GM21529 (cell line): ENCODE results near the gene CLIC2.

Experiments used
- ATAC-seq: cut with Tn5 transposase; IDR thresholded peaks from one replicate; pipeline ENCODE4 v1.9.1; 2021; ENCODE audit not compliant: unreplicated experiment

CLIC2 gene

DNA sequence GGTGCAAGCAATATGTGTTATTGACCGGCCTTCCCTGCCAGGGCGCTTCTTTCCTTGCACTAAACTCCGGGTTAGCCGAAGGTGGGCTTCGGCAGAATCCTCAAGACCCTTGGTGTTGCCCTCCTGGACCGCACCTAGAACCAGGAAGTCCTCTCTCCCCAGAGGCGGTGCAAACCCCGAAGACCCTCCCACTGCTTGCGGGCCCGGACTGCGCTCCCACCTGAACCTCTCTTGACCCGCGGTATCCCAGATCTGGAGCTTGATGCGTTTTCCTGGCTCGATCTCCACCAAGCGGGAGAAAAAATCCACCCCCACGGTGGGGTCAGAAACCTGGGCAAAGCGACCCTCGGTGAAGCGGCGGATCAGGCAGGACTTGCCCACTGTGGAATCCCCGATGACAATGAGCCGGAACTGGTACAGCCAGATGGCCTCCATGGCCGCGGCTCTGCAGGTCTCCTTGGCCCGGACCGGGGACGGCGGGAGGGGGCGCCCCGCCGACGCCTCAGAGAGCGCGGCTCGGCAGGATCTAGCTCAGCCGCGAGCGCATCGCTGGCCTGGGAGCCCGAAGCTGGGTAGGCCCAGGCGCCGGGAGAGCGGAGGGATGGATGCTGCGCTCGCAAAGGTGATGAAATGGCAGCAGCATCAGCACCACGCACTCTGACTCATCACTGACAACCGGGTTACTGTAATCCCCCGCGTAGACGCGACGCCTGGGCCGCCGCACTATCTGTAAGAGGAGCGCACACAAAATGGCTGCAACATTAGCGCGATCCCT lies 70.4 kb downstream of the CLIC2 start, which contains the start of gene RAB39B:
Gene RAB39B, minus strand, starts transcription at position 638 of the 775 bp plus-strand sequence. Its CDS starts 203 bp downstream, at position 435.
- ATAC-seq: peak; percentile 88

DNA sequence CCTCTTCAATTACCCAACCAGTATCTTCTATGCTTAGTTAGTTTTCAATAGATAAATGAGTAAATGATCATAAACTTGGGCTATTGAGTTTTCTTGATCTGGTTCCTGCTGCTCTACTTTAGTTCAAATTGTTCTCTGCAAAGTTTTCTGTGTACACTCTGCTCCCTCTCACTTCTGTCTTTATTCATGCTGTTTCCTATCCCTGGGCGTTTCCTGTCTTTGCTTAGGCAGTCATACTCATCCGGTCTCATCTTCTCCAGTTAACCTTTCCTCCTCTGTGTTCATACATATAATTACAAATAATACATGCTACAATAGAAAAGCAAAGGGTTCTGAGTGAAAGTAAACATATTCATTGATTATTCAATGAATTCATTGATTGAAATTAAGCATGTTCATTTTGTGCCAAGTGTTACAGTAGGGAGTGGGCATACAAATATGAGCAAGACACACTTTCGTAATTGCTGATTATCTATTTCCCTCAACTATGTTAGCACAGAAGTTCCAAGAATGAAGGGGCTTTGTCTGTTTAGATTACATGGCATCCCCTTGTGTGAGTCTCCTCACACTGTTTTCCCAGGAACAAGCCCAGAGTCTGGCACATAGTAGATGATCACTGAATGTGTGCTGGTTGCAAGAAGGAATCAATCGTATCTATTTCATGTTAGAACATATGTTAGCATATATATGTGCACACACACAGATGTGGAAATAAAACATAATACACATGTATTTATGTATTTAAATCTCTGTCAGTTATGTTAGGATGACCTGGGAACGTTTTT lies 71.3 kb downstream of the CLIC2 start:
- ATAC-seq: peak; percentile 47

DNA sequence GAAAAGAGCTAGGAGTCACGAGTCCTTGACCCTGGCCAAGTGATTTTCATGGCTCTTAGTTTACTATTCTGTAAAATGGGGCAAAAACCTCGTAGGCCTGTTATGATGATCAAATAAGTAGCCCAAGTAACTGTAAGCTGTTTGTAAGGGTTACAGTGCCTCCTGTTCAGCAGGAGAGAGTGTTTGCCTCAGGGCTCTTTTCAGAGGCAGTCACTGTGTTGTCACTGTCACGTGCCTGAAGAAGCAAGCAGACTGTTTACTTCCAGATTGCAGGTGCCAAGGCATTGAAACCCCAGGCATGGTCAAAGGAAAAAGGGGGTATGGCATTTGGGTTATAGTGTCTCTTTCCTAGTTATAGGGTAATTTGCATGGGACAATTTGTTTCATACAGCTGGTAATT lies 74.7 kb downstream of the CLIC2 start:
- ATAC-seq: no peak

DNA sequence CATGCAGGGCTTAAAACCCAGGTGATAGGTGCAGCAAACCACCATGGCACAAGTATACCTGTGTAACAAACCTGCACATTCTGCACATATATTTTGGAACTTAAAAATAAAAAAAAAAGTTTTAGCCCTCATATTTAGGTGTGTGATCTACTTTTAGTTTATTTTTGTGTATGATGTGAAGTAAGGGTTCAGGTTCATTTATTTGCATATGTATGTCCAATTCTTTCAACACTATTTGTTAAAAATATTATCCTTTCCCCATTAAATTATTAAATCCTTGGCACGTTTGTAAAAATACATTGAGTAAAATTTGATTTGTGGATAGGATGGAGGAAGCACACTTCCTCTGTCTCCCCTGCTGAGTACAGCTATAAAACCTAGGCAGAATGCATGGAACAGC lies 83.0 kb downstream of the CLIC2 start:
- no peak for ATAC-seq

DNA sequence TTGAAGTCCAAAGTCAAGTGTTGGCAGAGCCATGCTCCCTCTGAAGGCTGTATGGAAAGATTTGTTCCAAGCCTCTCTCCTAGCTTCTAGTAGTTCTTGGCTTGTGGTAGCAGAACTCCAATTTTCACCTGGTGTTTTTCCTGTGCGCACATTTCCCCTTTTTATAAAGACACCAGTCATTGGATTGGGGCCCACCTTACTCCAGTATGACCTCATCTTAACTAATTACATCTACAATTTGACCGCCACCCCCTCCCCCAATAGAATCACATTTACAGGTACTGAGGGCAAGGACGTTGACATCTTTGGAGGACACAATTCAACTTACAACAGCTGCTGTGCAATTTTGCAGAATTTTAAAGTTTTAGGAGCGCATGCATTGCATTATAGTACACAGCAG lies 86.9 kb downstream of the CLIC2 start:
- no peak for ATAC-seq

DNA sequence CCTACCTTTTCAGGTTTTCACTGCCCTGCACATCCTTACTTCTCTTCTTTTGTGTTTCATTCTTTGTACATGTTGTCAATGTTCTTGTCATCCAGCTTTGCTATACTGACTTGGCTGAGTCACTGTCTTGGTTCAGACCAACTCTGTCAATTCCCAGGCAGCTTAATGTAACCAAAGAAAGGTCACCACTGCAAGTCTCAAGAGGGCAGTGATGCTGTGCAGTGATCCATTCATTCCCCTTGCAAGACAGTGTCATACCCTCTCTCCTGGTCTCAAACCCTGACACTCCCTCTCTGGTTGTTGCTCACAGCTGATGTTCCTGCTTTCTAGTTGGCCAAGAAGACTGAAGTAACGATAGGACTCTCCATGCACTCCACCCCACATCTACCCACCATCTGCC lies 87.7 kb downstream of the CLIC2 start:
- ATAC-seq: no peak

DNA sequence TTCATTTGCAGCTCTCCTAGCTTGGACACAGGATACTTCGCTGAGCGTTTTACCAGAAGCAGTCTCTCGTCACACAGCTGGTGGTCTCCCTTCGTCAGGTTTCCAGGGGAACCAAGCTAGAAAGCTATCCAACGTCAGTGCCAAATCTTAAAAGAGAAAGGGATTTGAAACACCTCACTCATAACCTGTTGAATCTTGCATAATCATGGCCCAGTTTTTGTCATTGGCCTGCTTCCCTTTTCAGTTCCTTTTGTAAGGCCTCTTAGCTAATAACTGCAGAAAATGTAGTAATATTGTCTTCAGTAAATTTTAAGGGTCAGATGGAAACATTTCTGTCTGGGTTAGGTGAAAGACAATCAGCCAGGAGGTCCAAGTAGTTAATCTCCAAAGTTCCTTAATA lies 92.1 kb downstream of the CLIC2 start:
- no peak for ATAC-seq

DNA sequence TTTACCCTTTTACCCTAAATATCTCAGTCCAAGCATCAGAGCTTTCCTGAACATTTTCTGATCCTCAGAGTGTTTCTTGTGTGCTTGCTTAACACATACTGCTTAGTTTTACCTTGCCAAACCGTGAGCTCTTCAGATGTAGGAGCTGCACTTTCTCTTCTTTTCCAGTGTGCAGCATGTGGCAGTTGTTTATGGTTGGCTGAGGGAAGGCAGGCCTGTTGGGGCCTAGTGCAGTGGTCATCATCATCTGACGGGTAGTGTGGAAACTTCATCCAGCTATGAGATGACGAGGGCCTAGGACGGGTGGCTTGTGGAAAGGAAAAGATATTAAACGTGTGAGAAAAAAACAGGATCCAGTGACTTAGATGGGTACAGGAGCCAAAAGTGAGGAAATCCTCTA lies 96.7 kb downstream of the CLIC2 start:
- ATAC-seq: no peak

DNA sequence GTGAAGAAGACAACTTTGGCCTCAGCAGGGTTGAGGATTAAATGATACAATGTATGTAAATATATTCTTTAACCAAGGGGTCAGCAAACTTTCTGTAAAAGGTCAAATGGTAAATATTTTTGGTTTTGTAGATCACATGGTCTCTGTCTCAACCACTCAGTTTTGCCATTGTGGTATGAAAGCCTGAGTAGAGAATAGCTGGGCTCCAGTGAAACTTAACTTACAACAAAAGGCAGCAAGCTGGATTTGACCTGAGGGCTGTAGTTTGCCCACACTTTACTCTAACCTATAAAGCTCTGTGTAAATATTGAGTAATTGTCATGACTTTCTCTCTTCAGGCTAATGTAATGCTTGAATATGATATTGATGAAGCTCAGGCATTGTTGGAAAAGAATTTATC lies 98.5 kb downstream of the CLIC2 start:
- ATAC-seq: no peak

DNA sequence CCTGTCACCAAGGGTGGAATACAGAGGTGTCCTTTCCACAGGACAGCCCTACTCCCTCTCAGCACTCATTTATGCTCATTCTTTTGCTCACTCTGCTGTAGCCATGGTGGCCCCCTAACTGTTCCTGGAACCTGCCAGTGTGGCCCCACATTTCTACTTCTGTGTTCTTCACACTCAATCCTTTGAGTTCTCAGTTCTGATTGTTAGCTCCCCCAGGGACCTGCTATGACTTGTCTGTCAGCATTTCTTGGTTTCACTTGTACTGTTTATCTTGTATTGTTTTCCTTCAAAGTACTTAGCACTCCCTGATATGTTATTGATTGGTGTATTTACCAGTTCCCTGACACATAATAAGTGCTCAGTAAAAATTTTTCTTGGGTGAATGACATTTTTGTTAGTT lies 103.3 kb downstream of the CLIC2 start:
- ATAC-seq: peak; percentile 94
